Amygdala (tissue), 56 donors: ENCODE data around the gene KCNIP2.
A peak's percentile ranks its signal among the peaks of the same experiment; 100 is the strongest.

Experiments used
- DNase-seq, 56 donors: peaks; one replicate each; lab custom pipeline; 2025; lab: John Stamatoyannopoulos, UW

KCNIP2 gene

GRCh38 chr10:101843032-101844021, at the start of gene KCNIP2:
Gene KCNIP2 (minus strand): TSS chr10:101843800. CDS start chr10:101843568, 232 bp downstream.
- DNase-seq: peak in 33 of 56 donors; percentile 13 to 67 (median 37)

- no peak for DNase-seq
Measured at GRCh38 chr10:101892782-101893391, 49.3 kb upstream of the KCNIP2 start.

- DNase-seq: peak in 51 of 56 donors; percentile 3 to 90 (median 48)
Measured at GRCh38 chr10:101889256-101890210, 45.9 kb upstream of the KCNIP2 start.

- peak in 15 of 56 donors; percentile 4 to 48 (median 13) for DNase-seq
Measured at GRCh38 chr10:101888251-101888949, 44.8 kb upstream of the KCNIP2 start.

GRCh38 chr10:101887775-101888174, 44.2 kb upstream of the KCNIP2 start:
- DNase-seq: peak in 3 of 56 donors; percentile 1 to 18 (median 9)

GRCh38 chr10:101886521-101887312, 43.1 kb upstream of the KCNIP2 start:
- no peak for DNase-seq

GRCh38 chr10:101881036-101881774, 37.6 kb upstream of the KCNIP2 start:
- no peak for DNase-seq

GRCh38 chr10:101880232-101880573, 36.6 kb upstream of the KCNIP2 start:
- no peak for DNase-seq

GRCh38 chr10:101879456-101880231, 36.0 kb upstream of the KCNIP2 start:
- DNase-seq: peak in 22 of 56 donors; percentile 1 to 50 (median 16)

GRCh38 chr10:101878869-101879268, 35.3 kb upstream of the KCNIP2 start:
- DNase-seq: no peak

GRCh38 chr10:101875068-101875688, 31.6 kb upstream of the KCNIP2 start:
- no peak for DNase-seq

- no peak for DNase-seq
Measured at GRCh38 chr10:101874252-101874651, 30.7 kb upstream of the KCNIP2 start.

- no peak for DNase-seq
Measured at GRCh38 chr10:101867931-101868330, 24.3 kb upstream of the KCNIP2 start.

- no peak for DNase-seq
Measured at GRCh38 chr10:101859530-101859929, 15.9 kb upstream of the KCNIP2 start.

- DNase-seq: no peak
Measured at GRCh38 chr10:101858723-101859500, 15.3 kb upstream of the KCNIP2 start.

- DNase-seq: no peak
Measured at GRCh38 chr10:101857802-101858476, 14.3 kb upstream of the KCNIP2 start.
